ENCODE results near the gene PRPH2. TPM values are rescaled to one million over a fixed set of nuclear protein-coding genes. Genes with fewer than 3 reads are reported as not detected.
A peak's percentile ranks its signal among the peaks of the same experiment; 100 is the strongest.

PRPH2 gene
- total and polyA plus RNA-seq, 3 experiments from 2014 or later, result 0.07 to 0.15 TPM; not detected in 1

GRCh38 chr6:42762426-42762859 lies 40.0 kb upstream of the PRPH2 start:
- Histone ChIP-seq H3K27me3 (ENCODE audit: insufficient read depth, low read length, poor library complexity, severe bottlenecking) (no peaks in the 10 kb centered on the region), H3K27ac (ENCODE audit: low read depth, low read length) (no peak overlapping the region), H3K4me3 (ENCODE audit: low read length) (no peak overlapping the region), H3K9me3 (ENCODE audit: low read length) (no peaks in the 10 kb centered on the region), H3K4me1 (ENCODE audit: insufficient read depth, low read length) (no peaks in the 10 kb centered on the region), H3K36me3 (ENCODE audit: insufficient read depth, low read length) (no peaks in the 10 kb centered on the region)
- Mint-ChIP-seq H3K27me3 (peaks cover 0 to 1% of the 10 kb centered on the region in 2 donors), H3K9me3 (no peaks in the 10 kb centered on the region), H3K4me3 (no peak overlapping the region), H3K36me3 (peaks cover 7 to 32% (median 11%) of the 10 kb centered on the region in 3 donors), H3K4me1 (peaks cover 22 to 42% (median 33%) of the 10 kb centered on the region in 3 donors), H3K27ac (no peak overlapping the region)
- no peak for DNase-seq
- CTCF ChIA-PET, result interaction anchor here (1.5 to 2.3 kb wide), 3 partner anchors 8 to 25 kb away, joined by 3 to 9 read pairs (median 8); no protein-coding TSS in a partner anchor
- POLR2A ChIA-PET, result interaction anchor here (1.4 kb wide), 1 partner anchor 16 kb away, joined by 9 read pairs; the partner anchor contains the start of gene TBCC

- no peak for DNase-seq
- Mint-ChIP-seq H3K4me3 (peak overlapping the region in 1 of 7 donors; percentile 23), H3K9me3 (no peaks in the 10 kb centered on the region), H3K4me1 (peaks cover 20 to 42% (median 32%) of the 10 kb centered on the region in 3 donors), H3K27me3 (peaks cover 0 to 1% of the 10 kb centered on the region in 2 donors), H3K36me3 (peaks cover 7 to 30% (median 8%) of the 10 kb centered on the region in 3 donors), H3K27ac (no peak overlapping the region)
- Histone ChIP-seq H3K27me3 (ENCODE audit: insufficient read depth, low read length, poor library complexity, severe bottlenecking) (no peaks in the 10 kb centered on the region), H3K27ac (ENCODE audit: low read depth, low read length) (no peak overlapping the region), H3K9me3 (ENCODE audit: low read length) (no peaks in the 10 kb centered on the region), H3K36me3 (ENCODE audit: insufficient read depth, low read length) (no peaks in the 10 kb centered on the region), H3K4me3 (ENCODE audit: low read length) (no peak overlapping the region), H3K4me1 (ENCODE audit: insufficient read depth, low read length) (no peaks in the 10 kb centered on the region)
- ChIA-PET POLR2A (interaction anchor here (1.4 kb wide), 1 partner anchor 15 kb away, joined by 9 read pairs; the partner anchor contains the start of gene TBCC), CTCF (interaction anchor here (1.5 to 2.3 kb wide), 3 partner anchors 9 to 26 kb away, joined by 3 to 9 read pairs (median 8); no protein-coding TSS in a partner anchor)
Measured at GRCh38 chr6:42761287-42762067, 39.1 kb upstream of the PRPH2 start.

GRCh38 chr6:42758756-42759430 lies 36.5 kb upstream of the PRPH2 start:
- ChIA-PET CTCF (interaction anchor here (1.1 to 1.9 kb wide), 2 partner anchors 10 to 22 kb away, joined by 3 to 5 read pairs; no protein-coding TSS in a partner anchor), POLR2A (interaction anchor here (0.8 to 1.3 kb wide), 2 partner anchors 12 kb away, joined by 3 to 5 read pairs; no protein-coding TSS in a partner anchor)
- no peak overlapping the region for H3K4me3 Mint-ChIP-seq
- Histone ChIP-seq H3K4me1 (ENCODE audit: insufficient read depth, low read length) (no peaks in the 10 kb centered on the region), H3K4me3 (ENCODE audit: low read length) (no peak overlapping the region), H3K27ac (ENCODE audit: low read depth, low read length) (no peak overlapping the region), H3K27me3 (ENCODE audit: insufficient read depth, low read length, poor library complexity, severe bottlenecking) (no peaks in the 10 kb centered on the region), H3K36me3 (ENCODE audit: insufficient read depth, low read length) (no peaks in the 10 kb centered on the region), H3K9me3 (ENCODE audit: low read length) (no peaks in the 10 kb centered on the region)
- H3K4me1 Mint-ChIP-seq, result peaks cover 22 to 41% (median 34%) of the 10 kb centered on the region in 3 donors
- H3K36me3 Mint-ChIP-seq, result peaks cover 7 to 27% (median 14%) of the 10 kb centered on the region in 3 donors
- DNase-seq, result no peak
- H3K27ac Mint-ChIP-seq, result peak overlapping the region in 2 of 8 donors; percentile 65 to 68
- H3K27me3 Mint-ChIP-seq, result peaks cover 0 to 1% of the 10 kb centered on the region in 2 donors
- H3K9me3 Mint-ChIP-seq, result no peaks in the 10 kb centered on the region

GRCh38 chr6:42756722-42757121 lies 34.3 kb upstream of the PRPH2 start:
- H3K36me3 ChIP-seq (ENCODE audit: insufficient read depth, low read length), result no peaks in the 10 kb centered on the region
- H3K4me1 ChIP-seq (ENCODE audit: insufficient read depth, low read length), result no peaks in the 10 kb centered on the region
- H3K9me3 Mint-ChIP-seq, result no peaks in the 10 kb centered on the region
- no peak overlapping the region for H3K27ac ChIP-seq (ENCODE audit: low read depth, low read length)
- H3K27me3 Mint-ChIP-seq, result no peaks in the 10 kb centered on the region
- H3K4me1 Mint-ChIP-seq, result peaks cover 25 to 45% (median 42%) of the 10 kb centered on the region in 3 donors
- peaks cover 10 to 30% (median 12%) of the 10 kb centered on the region in 3 donors for H3K36me3 Mint-ChIP-seq
- H3K27ac Mint-ChIP-seq, result peak overlapping the region in 1 of 8 donors; percentile 47
- ChIA-PET CTCF (interaction anchor here (0.9 to 1.6 kb wide), 2 partner anchors 12 to 13 kb away, joined by 3 read pairs; no protein-coding TSS in a partner anchor), POLR2A (interaction anchor here (1.2 kb wide), 1 partner anchor 11 kb away, joined by 3 read pairs; the partner anchor contains the start of gene TBCC)
- no peaks in the 10 kb centered on the region for H3K9me3 ChIP-seq (ENCODE audit: low read length)
- DNase-seq, result no peak
- H3K27me3 ChIP-seq (ENCODE audit: insufficient read depth, low read length, poor library complexity, severe bottlenecking), result no peaks in the 10 kb centered on the region
- no peak overlapping the region for H3K4me3 Mint-ChIP-seq
- H3K4me3 ChIP-seq (ENCODE audit: low read length), result no peak overlapping the region

GRCh38 chr6:42754759-42755158 lies 32.4 kb upstream of the PRPH2 start:
- Mint-ChIP-seq H3K4me1 (peaks cover 25 to 51% (median 49%) of the 10 kb centered on the region in 3 donors), H3K27ac (peak overlapping the region in 3 of 8 donors; percentile 22 to 77 (median 29)), H3K9me3 (no peaks in the 10 kb centered on the region), H3K27me3 (no peaks in the 10 kb centered on the region), H3K36me3 (peaks cover 10 to 25% (median 12%) of the 10 kb centered on the region in 3 donors), H3K4me3 (no peak overlapping the region)
- Histone ChIP-seq H3K4me1 (ENCODE audit: insufficient read depth, low read length) (no peaks in the 10 kb centered on the region), H3K27me3 (ENCODE audit: insufficient read depth, low read length, poor library complexity, severe bottlenecking) (no peaks in the 10 kb centered on the region), H3K9me3 (ENCODE audit: low read length) (no peaks in the 10 kb centered on the region), H3K36me3 (ENCODE audit: insufficient read depth, low read length) (no peaks in the 10 kb centered on the region), H3K4me3 (ENCODE audit: low read length) (no peak overlapping the region), H3K27ac (ENCODE audit: low read depth, low read length) (no peak overlapping the region)
- POLR2A ChIA-PET, result no interaction called here
- CTCF ChIA-PET, result no interaction called here
- DNase-seq, result no peak

- no peak for DNase-seq
- no peaks in the 10 kb centered on the region for H3K9me3 ChIP-seq (ENCODE audit: low read length)
- CTCF ChIA-PET, result interaction anchor here (0.9 kb wide), 1 partner anchor 18 kb away, joined by 4 read pairs; no protein-coding TSS in a partner anchor
- H3K27me3 Mint-ChIP-seq, result no peaks in the 10 kb centered on the region
- H3K4me1 ChIP-seq (ENCODE audit: insufficient read depth, low read length), result peaks cover 21% of the 10 kb centered on the region
- H3K27me3 ChIP-seq (ENCODE audit: insufficient read depth, low read length, poor library complexity, severe bottlenecking), result no peaks in the 10 kb centered on the region
- H3K4me3 ChIP-seq (ENCODE audit: low read length), result no peak overlapping the region
- no peaks in the 10 kb centered on the region for H3K9me3 Mint-ChIP-seq
- POLR2A ChIA-PET, result interaction anchor here (0.7 kb wide), 1 partner anchor 58 kb away, joined by 3 read pairs; no protein-coding TSS in a partner anchor
- H3K4me1 Mint-ChIP-seq, result peaks cover 26 to 47% (median 47%) of the 10 kb centered on the region in 3 donors
- no peak overlapping the region for H3K27ac Mint-ChIP-seq
- H3K27ac ChIP-seq (ENCODE audit: low read depth, low read length), result no peak overlapping the region
- no peaks in the 10 kb centered on the region for H3K36me3 ChIP-seq (ENCODE audit: insufficient read depth, low read length)
- H3K4me3 Mint-ChIP-seq, result no peak overlapping the region
- peaks cover 4 to 20% (median 5%) of the 10 kb centered on the region in 3 donors for H3K36me3 Mint-ChIP-seq
Measured at GRCh38 chr6:42751055-42751454, 28.7 kb upstream of the PRPH2 start.

GRCh38 chr6:42748203-42748898 lies 26.0 kb upstream of the PRPH2 start:
- Histone ChIP-seq H3K36me3 (ENCODE audit: insufficient read depth, low read length) (no peaks in the 10 kb centered on the region), H3K9me3 (ENCODE audit: low read length) (no peaks in the 10 kb centered on the region), H3K27me3 (ENCODE audit: insufficient read depth, low read length, poor library complexity, severe bottlenecking) (no peaks in the 10 kb centered on the region), H3K4me1 (ENCODE audit: insufficient read depth, low read length) (peaks cover 33% of the 10 kb centered on the region), H3K27ac (ENCODE audit: low read depth, low read length) (no peak overlapping the region), H3K4me3 (ENCODE audit: low read length) (no peak overlapping the region)
- Mint-ChIP-seq H3K27ac (peak overlapping the region; percentile 61 to 100 (median 92)), H3K4me3 (peak overlapping the region; percentile 93 to 100 (median 100)), H3K9me3 (peaks cover 3 to 8% (median 4%) of the 10 kb centered on the region in 5 donors), H3K36me3 (peaks cover 3 to 23% (median 6%) of the 10 kb centered on the region in 3 donors), H3K4me1 (peaks cover 25 to 50% (median 50%) of the 10 kb centered on the region in 3 donors), H3K27me3 (no peaks in the 10 kb centered on the region)
- ChIA-PET CTCF (interaction anchor here (0.6 to 5.4 kb wide), 7 partner anchors 11 to 67 kb away, joined by 3 to 65 read pairs (median 5); partner anchors contain the start of gene BICRAL), POLR2A (interaction anchor here (0.6 to 6.6 kb wide), 14 partner anchors 10 to 185 kb away, joined by 3 to 415 read pairs (median 4); partner anchors contain the start of genes BICRAL, RPL7L1 and UBR2)
- no peak for DNase-seq
